GM19193 (cell line): ENCODE measurements around the gene SRSF6.

Experiments
- POLR2A ChIP-seq: IDR thresholded peaks from 4 replicates; pipeline ENCODE4 v1.6.1; 2011; ENCODE audit not compliant: insufficient read depth, insufficient read length; ENCODE audit errors: extremely low read depth

SRSF6 gene

GRCh38 chr20:43508106-43508505, 50.4 kb downstream of the SRSF6 start:
- no peak for TF ChIP-seq POLR2A

GRCh38 chr20:43508604-43509040, 50.9 kb downstream of the SRSF6 start:
- no peak for TF ChIP-seq POLR2A

GRCh38 chr20:43511879-43512278, 54.2 kb downstream of the SRSF6 start:
- TF ChIP-seq POLR2A = no peak

- TF ChIP-seq POLR2A = no peak
These were observed 55.8 kb downstream of the SRSF6 start for GRCh38 chr20:43513372-43513930.
